Glomerular endothelial cell (primary cell): ENCODE measurements around the gene FCER1G. TPM values are rescaled to one million over a fixed set of nuclear protein-coding genes. Genes with fewer than 3 reads are reported as not detected.
A peak's percentile ranks its signal among the peaks of the same experiment; 100 is the strongest.

Experiments
- DNase-seq: peaks from one replicate; pipeline ENCODE4 v3.0.0-alpha.2; 2011; ENCODE audit warnings: low read depth, low spot score; ENCODE audit errors: extremely low read depth
- total RNA-seq: library from RNA; depleted of rRNA; stranded (reverse); fragments of >200 nt; gene quantifications from 2 replicates; pipeline ENCODE4 v1.2.3, GENCODE V29; 2015

FCER1G gene
- total RNA-seq, 1 donor from 2014 or later: not detected

GRCh38 chr1:161187311-161187710 lies 27.8 kb upstream of the FCER1G start:
- DNase-seq: no peak

GRCh38 chr1:161188381-161188780 lies 26.7 kb upstream of the FCER1G start:
- DNase-seq: no peak

- DNase-seq: no peak
Measured at GRCh38 chr1:161189036-161189435, 26.1 kb upstream of the FCER1G start.

- no peak for DNase-seq
Measured at GRCh38 chr1:161190962-161191521, 24.1 kb upstream of the FCER1G start.

GRCh38 chr1:161191971-161192370 lies 23.1 kb upstream of the FCER1G start:
- no peak for DNase-seq

GRCh38 chr1:161192476-161193465 lies 22.3 kb upstream of the FCER1G start:
- no peak for DNase-seq

- no peak for DNase-seq
Measured at GRCh38 chr1:161193561-161194235, 21.4 kb upstream of the FCER1G start.

GRCh38 chr1:161195171-161195570 lies 19.9 kb upstream of the FCER1G start:
- no peak for DNase-seq

- no peak for DNase-seq
Measured at GRCh38 chr1:161196111-161196510, 19.0 kb upstream of the FCER1G start.

GRCh38 chr1:161196521-161197451 lies 18.3 kb upstream of the FCER1G start:
- DNase-seq: no peak

GRCh38 chr1:161197560-161198193 lies 17.4 kb upstream of the FCER1G start:
- DNase-seq: no peak

GRCh38 chr1:161198194-161198896 lies 16.8 kb upstream of the FCER1G start:
- DNase-seq: no peak

GRCh38 chr1:161198897-161199431 lies 16.1 kb upstream of the FCER1G start, which contains the start of gene ADAMTS4:
TSS of gene ADAMTS4 (minus strand) at chr1:161199054. CDS start at chr1:161198627, 427 bp downstream.
- no peak for DNase-seq

GRCh38 chr1:161199506-161200139 lies 15.5 kb upstream of the FCER1G start:
- DNase-seq: no peak

GRCh38 chr1:161200421-161200991 lies 14.6 kb upstream of the FCER1G start:
- DNase-seq: no peak

- DNase-seq: peak; percentile 72
Measured at GRCh38 chr1:161200992-161201835, 13.9 kb upstream of the FCER1G start.
